HG03135 (cell line): Measurements from ENCODE around the gene PLAC1.

Source experiments
- ATAC-seq: cut with Tn5 transposase; IDR thresholded peaks from one replicate; pipeline ENCODE4 v1.9.1; 2021; ENCODE audit warnings: mild to moderate bottlenecking, moderate library complexity; ENCODE audit not compliant: unreplicated experiment

Gene PLAC1

DNA sequence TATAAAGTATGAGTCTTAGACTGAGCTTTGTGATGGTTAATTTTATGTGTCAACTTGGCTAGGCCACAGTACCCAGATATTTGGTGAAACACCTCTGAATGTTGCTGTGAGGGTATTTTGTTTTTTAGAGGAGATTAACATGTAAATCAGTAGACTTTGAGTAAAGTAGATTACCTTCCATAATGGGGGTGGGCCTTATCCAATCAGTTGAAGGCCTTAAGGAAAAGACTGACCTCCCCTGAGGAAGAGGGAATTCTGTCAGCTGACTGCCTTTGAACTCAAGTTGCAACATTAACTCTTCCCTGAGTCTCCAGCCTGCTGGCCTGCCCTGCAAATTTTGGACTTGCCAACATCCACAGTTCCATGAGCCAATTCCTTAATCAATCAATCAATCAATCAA lies 66.0 kb downstream of the PLAC1 start:
- ATAC-seq, result no peak

- ATAC-seq, result no peak
Observed at GRCh38 chrX:134591502-134591901, 66.8 kb downstream of the PLAC1 start.

GRCh38 chrX:134588806-134589205 lies 69.5 kb downstream of the PLAC1 start:
- ATAC-seq, result no peak

DNA sequence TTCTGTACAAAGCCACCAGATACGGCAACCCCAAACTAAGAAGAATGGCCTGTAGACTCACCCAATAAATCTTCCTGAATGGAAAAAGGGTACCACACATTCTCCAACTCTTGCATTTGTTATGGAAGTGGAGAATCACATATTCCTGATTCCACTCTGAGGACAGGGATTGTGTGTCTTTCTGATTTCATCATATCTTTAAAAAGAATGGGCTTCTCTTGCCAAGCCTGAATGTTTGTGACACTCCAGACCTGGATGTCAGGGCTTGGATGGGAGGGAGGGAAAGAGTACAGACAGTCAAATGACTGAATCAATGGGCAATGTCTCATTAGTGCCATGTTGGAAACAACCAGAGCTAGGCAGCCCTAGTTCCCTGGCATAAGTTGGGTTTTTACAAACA lies 77.4 kb downstream of the PLAC1 start:
- no peak for ATAC-seq

GRCh38 chrX:134573683-134574035 lies 84.6 kb downstream of the PLAC1 start:
- no peak for ATAC-seq

GRCh38 chrX:134572816-134573682 lies 85.2 kb downstream of the PLAC1 start:
- no peak for ATAC-seq

DNA sequence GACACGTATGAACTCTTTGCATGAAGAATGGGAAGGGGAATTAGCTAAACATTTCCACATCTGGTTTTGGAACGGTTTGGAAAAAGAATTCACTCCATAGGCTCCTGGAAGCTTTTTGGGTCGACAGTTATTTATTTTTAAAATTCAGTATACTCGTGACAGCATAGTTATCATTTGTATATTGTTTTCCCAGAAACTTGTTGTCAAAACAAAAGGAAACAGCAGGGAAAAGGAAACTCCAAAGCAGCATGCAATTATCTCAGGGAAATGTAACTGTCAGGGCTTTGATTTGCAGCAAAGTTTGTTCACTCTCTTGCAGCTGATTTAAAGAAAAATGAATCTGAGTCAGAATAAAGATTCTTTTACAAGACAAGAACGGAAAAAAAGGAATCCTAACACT lies 86.5 kb downstream of the PLAC1 start:
- no peak for ATAC-seq

DNA sequence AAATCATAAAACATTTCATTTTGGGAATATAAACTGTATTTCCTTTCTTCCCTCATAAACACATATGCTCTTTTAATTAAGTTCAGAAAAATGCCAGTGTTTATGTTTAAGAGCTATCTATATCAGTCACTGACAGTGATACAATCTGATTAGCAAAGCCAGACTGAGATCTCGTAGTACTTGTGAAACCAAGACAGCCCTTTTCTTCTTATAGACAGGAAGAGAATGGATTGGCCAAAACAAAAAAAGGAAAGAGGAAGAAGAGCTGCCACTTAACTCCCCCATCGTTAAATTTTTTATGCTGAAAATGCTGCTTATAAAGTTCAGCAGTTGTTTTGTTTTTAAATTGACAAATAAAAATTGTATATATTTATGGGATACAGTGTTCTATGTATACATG lies 87.4 kb downstream of the PLAC1 start:
- ATAC-seq, result no peak

- no peak for ATAC-seq
Observed at GRCh38 chrX:134570509-134570846, 87.8 kb downstream of the PLAC1 start.

- ATAC-seq, result no peak
Observed at GRCh38 chrX:134569306-134569705, 89.0 kb downstream of the PLAC1 start.

DNA sequence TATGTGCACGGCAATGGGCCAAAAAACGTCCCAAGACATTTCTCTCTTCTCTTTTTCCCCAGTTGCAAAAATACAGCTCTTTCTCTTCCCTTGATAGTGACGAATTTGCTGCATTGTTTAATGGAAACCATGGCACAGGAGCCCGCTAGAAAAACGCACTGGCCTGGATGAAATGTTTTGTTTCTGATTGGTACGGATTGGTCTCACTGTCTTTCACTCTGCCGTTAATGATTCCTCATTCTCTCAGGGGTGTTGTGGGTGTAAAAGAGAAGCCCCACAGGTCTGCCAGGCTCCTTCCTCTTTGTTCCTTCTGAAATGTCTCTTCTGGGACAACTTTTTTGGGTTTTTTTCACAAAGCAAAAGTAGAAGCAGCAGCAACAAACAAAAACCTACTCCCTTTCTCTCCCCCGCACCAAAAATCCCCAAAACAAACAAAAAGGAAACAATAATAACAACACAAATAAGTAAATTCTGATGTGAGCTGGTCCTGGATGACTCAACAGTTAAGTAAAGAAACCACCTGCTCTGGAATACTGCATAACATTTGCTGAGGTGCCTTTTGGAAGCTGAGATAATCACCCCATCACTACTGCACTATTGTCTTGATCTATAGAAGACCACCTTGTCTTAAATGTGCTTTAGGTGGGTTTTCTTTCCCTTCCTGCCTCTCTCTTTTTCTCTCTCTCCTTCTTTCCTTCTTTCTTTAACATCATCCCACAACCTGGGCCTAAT lies 89.8 kb downstream of the PLAC1 start:
- no peak for ATAC-seq

DNA sequence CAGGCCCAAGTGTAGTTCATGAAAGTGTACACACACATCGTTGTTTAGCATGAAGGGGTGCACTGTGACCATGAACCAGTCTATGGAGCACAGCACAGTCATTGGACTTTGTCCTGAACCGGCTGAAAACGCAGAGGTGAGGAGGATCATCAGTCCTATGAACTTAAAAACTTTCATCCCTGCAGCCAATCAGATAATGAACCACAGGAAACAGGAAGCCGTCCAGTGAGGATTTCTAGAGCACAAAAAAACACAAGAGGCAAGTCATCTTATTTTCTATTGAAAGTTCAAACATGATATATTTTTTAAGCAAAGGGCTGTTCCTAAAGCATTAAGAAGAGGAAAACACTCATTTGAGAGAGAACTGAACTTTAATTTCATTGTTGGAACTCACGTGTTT lies 91.8 kb downstream of the PLAC1 start:
- ATAC-seq, result no peak

- no peak for ATAC-seq
Observed at GRCh38 chrX:134562002-134562401, 96.3 kb downstream of the PLAC1 start.

DNA sequence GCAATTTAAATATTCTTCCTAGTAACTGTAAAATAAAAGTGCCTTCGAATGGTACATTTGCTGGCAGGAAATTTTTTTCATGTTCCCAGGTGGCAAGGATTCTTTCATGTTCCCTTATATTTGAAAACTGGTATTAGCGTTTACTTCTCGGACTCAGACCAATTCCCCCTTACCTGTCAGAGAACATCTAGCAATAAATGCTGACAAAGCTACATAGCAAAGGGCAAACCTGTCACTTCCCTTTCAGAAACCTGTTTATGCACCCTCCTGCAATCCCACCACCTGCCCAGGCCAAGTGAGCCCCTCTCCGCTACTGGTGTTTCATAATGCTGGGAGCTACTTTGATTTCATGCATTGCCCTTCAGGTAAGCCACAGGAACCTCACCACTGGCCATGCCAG lies 100.1 kb downstream of the PLAC1 start:
- no peak for ATAC-seq

DNA sequence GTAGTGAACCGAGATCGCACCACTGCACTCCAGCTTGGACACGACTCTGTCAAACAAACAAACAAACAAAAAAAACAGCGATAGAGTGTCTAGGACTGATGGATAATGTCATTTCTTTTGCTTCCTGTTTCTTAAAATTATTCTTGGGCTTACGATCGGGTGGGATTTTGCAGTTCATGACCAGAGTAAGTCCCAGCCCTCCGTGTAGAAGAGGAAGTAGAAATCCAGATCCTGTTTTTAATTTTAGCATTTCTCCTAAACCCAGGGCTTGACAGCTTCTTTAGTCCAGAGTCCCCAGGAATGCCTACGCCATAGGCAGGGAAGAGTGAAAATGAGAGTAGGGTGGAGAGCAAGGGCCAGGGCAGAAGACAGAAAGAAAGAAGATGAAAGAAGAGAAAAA lies 104.0 kb downstream of the PLAC1 start:
- no peak for ATAC-seq

DNA sequence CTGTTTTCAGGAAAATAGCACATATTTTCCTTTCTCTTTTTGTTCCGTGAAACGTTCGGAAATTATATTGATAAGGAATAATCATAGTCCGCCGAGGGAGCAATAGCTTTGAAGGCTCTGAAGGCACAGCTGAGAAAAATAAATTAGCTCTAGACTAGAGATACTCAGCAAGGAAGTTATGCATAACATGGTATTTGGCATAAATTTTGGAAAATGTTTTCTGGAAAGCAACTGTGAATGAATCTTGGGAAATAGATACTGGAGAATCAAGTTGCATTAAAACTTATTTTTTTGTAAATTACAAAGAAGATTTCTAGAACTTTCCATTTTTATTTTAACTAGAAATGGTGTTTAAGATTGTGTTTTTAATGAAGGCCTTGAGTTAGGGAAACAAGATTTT lies 105.9 kb downstream of the PLAC1 start:
- no peak for ATAC-seq

GRCh38 chrX:134551376-134552048 lies 106.8 kb downstream of the PLAC1 start:
- no peak for ATAC-seq

DNA sequence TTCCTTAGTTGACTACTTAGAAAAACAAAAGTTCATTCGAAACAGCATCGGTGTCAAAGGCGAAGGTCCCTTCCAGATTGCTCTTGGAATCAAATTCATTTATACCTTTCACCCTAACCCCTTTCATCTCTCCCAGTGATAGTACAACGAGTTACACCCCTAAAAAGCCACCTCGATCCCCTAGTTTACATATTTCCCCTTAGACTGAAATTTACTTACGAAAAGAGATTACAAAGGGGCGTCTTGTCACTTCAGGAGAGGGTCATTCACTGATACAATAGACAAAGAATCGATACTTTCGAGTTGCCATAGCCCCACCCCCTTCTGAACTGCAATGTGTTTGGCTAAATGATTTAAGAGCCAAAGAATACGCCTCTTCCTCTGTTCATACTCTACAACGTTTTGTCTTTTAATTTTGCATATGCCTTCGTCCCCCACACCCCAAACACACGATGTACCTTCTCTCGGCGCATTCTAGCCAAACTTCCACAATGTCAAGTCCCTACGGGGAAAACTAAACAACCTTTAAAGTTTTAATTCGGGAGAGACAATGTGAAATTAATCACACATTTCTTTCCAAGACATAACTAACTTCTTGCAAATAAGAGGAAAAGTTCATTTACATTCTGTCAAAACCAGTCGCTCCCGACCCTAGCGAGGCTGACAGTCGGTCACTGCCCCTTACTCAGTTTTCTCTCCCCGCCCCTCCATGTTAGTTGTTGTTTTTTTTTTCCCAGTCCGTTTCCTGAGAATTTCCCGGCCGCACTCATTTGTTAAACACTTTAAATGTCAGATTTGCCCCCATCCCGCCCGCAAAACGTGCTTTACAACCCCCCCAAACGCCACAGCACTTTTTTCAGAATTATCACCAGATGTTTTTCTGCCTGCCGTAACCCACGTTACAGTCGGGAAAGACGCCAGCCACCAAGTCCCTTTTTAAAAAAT lies 109.7 kb downstream of the PLAC1 start:
- no peak for ATAC-seq

GRCh38 chrX:134547047-134547679 lies 111.1 kb downstream of the PLAC1 start:
- no peak for ATAC-seq

DNA sequence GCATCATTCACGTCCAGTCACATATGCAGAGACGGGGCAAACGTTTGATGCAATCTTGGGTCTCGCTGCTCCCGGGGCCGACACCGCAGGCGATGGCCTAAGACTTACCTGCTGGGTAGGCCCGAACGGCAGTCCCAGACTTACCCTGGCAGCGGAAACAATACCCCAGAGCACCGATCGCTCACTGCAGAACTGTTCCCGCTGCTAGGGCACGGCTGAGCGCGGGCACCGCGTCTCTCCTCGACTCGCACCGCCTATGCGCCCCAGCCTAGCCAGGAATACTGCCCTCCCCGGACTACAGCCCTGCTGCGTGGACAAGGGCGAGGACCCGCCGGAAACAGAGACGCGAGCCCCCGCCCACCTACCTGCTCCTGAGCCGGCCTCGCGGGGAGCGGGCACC lies 112.1 kb downstream of the PLAC1 start:
- no peak for ATAC-seq
